Measurements from ENCODE around the gene GREB1L.

- TF ChIP-seq GATAD2A (CRISPR knock-in tag; IDR thresholded peaks at IDR 0.05) (no peak), ATF7 (IDR thresholded peaks at IDR 0.05) (no peak), ATF7 (CRISPR knock-in tag; IDR thresholded peaks at IDR 0.05) (no peak), FOXM1 (CRISPR knock-in tag; IDR thresholded peaks at IDR 0.05) (no peak), NRL (CRISPR knock-in tag; IDR thresholded peaks at IDR 0.05; ENCODE audit: borderline replicate concordance) (no peak), CTCF (CRISPR knock-in tag; IDR thresholded peaks at IDR 0.05) (no peak), TAF1 (CRISPR knock-in tag; IDR thresholded peaks at IDR 0.05) (no peak), REPIN1 (CRISPR knock-in tag; IDR thresholded peaks at IDR 0.05; ENCODE audit: borderline replicate concordance, low read depth) (no peak), POLR2AphosphoS5 (IDR thresholded peaks at IDR 0.05; ENCODE audit: low read depth, low read length) (no peak), GABPA (IDR thresholded peaks at IDR 0.05; ENCODE audit: low read depth, low read length) (no peak), GABPA (CRISPR knock-in tag; IDR thresholded peaks at IDR 0.05; ENCODE audit: low read depth) (no peak)
Measured at GRCh38 chr18:21389903-21390302, 147.9 kb downstream of the GREB1L start.

Measured in HepG2 (cell line).